GM12872 (cell line): ENCODE results near the gene RABEP2.

Experiments used
- CTCF ChIP-seq: IDR thresholded peaks from 3 replicates; pipeline ENCODE4 v1.5.1; 2011; ENCODE audit warnings: low read depth, mild to moderate bottlenecking, low read length, moderate library complexity; ENCODE audit not compliant: insufficient read depth

Gene RABEP2

GRCh38 chr16:28917095-28917494, 7.9 kb downstream of the RABEP2 start:
- TF ChIP-seq CTCF = 0 out of 3 replicates have a peak, but pooled peaks have one; percentile 11

- no peak for TF ChIP-seq CTCF
Observed at GRCh38 chr16:28915181-28915580, 9.9 kb downstream of the RABEP2 start.

- no peak for TF ChIP-seq CTCF
Observed at GRCh38 chr16:28913946-28914724, 10.9 kb downstream of the RABEP2 start.

GRCh38 chr16:28912558-28912957, 12.5 kb downstream of the RABEP2 start:
- TF ChIP-seq CTCF = no peak

GRCh38 chr16:28910086-28911031, 14.7 kb downstream of the RABEP2 start:
- no peak for TF ChIP-seq CTCF

GRCh38 chr16:28905800-28906372, 19.2 kb downstream of the RABEP2 start:
- no peak for TF ChIP-seq CTCF

GRCh38 chr16:28905229-28905754, 19.7 kb downstream of the RABEP2 start:
- no peak for TF ChIP-seq CTCF
